Measurements from ENCODE around the gene COL7A1.

COL7A1 gene

GRCh38 chr3:48619541-48620524 lies 24.7 kb upstream of the COL7A1 start:
- no peak for DNase-seq (ENCODE audit: low read depth, low spot score)

DNA sequence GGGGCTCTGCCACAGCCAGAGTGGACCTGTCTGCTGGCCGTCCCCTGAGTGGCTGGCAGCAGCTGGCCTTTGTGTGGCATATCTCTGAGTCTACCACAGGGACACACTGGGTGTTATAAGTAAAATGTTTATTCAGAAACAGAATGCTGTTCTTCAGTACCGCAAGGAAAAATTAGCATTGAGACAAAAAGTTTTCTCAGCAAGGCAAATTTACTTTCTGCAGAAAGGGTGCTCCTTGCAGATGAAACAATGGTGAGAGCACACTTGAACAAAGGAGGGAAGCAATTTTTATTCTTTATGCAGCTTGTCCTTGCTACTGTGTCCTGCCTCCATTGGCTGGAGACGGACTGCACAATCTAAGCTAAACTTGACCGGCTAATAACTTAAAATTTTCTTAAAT lies 22.4 kb upstream of the COL7A1 start:
- DNase-seq (ENCODE audit: low read depth, low spot score) = no peak

DNA sequence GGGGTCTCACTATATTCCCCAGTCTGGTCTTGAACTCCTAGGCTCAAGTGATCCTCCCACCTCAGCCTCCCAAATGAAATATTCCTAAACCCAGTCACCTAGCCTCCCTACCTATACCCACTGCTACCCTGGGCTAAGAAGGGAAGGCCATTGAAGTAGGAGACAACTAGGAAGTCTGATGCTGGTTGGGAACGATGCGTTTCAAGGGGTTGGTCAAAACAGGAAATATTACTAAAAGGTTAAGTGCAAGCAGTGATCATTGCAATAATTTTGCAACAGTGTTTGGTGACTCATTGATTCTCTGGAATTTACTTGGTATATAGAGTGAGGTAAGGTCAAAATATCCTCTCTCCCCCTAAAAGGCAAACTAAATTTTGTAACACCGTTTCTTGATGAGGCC lies 18.9 kb upstream of the COL7A1 start:
- DNase-seq (ENCODE audit: low read depth, low spot score) = no peak

DNA sequence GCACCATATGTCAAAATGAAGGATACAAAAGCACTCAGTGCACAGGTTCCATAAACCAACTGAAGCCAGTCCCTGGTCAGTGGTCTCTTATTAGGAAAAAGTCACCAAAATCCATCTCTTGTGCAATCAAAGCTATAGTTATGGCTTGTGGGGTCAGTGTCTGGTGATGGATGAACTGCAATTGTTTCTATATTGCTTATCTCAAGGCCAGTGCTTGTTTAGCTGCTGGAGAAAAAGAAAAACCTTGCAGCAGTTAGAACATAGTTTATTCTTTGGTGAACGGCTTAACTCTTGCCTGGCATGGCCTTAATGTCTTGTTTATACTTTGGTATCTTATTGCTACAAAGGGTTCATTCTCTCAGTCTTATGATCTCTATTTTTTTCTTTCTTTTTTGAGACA lies 17.2 kb upstream of the COL7A1 start:
- DNase-seq (ENCODE audit: low read depth, low spot score) = no peak

- peak; percentile 74 for DNase-seq (ENCODE audit: low read depth, low spot score)
Measured at GRCh38 chr3:48609088-48610005, 14.2 kb upstream of the COL7A1 start, which contains the start of gene UQCRC1. Gene UQCRC1, minus strand, starts transcription at chr3:48609646. Its CDS starts 26 bp downstream, at chr3:48609620.

DNA sequence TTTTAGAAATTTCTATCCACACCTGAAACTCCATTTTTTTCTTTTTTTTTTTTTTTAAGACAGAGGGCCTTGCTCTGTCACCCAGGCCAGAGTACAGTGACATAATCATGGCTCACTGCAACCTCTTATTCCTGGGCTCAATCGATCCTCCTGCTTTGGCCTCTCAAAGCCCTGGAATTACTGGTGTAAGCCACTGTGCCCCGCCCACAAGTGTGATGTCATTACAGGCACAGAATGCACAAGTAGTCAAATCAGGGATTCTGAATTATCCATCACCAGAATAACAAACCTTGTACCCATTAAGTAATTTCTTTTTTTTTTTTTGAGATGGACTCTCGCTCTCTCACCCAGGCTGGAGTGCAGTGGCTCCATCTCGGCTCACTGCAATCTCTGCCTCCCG lies 12.4 kb upstream of the COL7A1 start:
- DNase-seq (ENCODE audit: low read depth, low spot score) = no peak

GRCh38 chr3:48601622-48601994 lies 6.5 kb upstream of the COL7A1 start:
- DNase-seq (ENCODE audit: low read depth, low spot score) = no peak

GRCh38 chr3:48600711-48601621 lies 5.8 kb upstream of the COL7A1 start:
- no peak for DNase-seq (ENCODE audit: low read depth, low spot score)

DNA sequence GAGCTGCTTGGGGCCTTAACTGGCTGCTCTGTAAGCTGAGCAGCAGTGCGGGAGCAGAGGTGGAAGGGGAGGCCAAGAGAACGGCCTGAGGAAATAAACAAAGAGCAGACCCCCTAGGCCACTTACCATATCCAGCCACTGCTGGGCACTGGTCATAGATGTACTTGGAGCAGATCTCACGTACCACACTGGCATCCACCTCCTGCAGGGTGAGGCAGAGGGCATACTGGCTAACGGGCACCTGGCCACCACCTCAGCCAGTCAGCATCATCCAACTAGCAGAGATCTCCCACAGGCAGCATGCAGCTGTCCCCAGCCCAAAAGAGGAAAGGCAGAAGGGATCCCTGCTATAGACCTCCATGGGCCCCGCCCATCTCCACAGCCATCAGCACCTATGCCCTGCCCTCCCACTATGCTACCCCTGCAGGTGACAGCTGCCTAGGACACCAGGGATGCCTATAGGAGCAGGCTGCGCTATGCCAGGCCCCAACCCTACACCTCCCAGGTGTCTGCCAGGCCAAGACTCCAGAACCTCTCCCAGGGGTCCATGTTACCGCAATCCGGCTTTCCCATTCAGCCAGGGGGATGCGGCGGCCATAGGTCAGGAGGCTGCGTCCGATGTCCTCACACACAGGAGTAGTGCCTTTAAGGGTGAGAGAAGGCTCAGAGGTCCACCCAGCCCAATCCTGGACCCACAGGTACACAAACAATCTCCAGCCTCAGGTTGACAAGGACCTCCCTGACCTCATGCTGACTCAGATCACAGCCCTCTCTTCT lies 4.6 kb upstream of the COL7A1 start:
- no peak for DNase-seq (ENCODE audit: low read depth, low spot score)

DNA sequence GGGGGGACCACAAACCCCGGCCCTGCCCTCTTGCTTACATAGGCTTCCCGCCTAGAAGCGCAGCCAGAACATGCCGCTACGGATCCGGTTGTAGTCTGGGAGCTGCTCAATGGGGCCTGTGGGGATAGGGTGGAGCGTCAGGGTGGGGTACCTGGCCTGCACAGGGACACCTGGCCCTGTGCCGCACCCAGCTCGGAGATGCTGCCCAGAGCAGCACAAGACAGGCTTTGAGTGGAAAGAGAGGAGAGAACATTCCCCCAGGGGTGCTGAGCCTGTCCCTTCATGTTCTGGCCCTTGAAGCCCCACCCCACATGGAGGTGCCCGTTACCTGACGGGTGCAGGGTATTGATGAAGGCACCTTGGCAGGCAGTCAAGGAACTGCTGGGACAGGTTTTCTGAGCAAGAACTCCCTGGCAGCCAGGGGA lies 4.0 kb upstream of the COL7A1 start:
- no peak for DNase-seq (ENCODE audit: low read depth, low spot score)

DNA sequence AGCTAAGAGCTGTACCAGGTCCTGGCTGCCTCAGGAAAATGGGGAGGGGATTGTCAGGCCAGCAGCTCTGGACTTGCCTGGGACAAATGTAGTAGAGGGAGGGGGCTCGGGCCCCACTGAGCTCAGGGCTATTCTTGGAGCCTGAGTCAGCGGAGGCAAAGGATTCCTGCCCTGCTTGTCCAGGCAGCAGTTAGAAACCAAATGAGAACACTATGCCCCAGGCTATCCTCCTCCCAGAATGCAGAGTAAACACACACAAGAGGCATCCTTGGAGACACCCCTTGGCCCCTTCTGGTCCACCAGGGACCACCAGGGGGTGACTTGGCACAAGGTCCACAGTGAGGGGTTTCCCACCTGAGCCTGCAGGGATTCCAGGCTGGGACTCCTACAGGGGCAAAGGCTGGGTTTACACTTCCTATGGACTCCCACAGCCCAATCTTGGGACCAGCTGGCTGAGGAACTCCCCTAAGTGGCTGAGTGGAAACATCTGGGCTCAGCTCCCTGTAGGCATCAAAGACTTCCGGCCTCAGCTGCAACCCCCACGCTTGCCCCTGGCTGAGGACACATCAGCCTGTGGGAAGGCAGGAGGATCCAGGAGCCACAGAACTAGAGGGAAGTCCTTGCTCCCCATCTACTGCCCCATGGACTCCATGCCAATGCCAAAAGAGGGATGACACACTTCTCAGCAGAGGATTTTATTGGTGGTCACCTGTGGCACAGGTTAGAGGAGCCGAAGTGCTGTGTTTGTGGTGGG lies 3.4 kb upstream of the COL7A1 start:
- DNase-seq (ENCODE audit: low read depth, low spot score) = no peak

DNA sequence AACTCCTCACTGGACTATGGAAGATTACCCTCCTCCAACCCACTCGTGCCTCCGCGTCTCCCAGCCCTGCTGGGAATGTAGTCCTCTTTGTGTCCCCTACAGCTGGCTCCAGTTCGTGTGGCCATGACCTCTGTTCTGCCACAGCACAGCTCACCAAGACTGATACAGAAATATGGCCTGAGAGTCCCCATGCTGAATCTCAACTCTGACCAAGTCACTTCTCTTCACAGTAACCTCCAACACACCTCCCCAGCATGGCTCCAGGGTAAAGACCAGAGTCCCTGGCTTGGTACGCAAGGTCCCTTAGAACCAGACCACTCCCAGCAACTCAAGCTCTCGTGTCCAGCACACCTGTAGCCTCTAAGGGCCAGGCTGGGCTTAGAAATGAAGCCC lies 2.3 kb upstream of the COL7A1 start:
- no peak for DNase-seq (ENCODE audit: low read depth, low spot score)

DNA sequence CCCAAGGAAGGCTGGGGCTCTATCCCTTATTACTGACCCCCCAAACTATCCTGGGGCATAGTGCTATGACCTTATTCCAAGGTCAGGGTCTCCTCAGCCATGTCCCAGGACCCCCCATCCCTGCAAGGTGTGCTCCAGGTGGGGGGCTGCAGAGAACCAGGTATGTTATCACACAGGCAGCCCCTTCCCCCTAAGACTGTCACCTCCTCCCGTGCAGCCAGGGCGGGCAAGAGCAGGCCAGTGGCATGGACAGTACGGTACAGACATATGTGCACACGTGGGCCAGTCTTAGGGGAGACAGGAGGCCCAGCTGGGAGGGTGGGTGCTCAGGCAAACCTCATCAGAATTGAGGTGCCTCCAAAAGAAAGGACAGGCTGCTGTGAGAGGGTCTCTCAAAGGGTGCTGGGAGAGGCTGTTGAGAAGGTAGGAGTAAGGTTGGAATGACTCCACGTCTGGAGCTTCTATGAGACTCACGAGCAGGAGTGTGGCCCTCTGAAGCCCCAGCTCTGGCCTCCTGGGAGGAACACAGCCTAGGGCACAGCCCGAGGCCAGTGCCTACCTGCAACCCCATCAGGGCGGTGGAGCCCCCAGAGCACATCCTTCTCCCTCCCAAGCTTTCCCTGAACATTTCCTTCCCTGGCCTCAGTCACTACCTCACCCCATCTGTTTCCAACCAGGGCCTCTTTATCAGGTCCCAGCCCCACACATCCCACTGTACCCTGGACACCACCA lies 1.7 kb upstream of the COL7A1 start:
- DNase-seq (ENCODE audit: low read depth, low spot score) = no peak

GRCh38 chr3:48596157-48596556 lies 1.0 kb upstream of the COL7A1 start:
- DNase-seq (ENCODE audit: low read depth, low spot score) = no peak

DNA sequence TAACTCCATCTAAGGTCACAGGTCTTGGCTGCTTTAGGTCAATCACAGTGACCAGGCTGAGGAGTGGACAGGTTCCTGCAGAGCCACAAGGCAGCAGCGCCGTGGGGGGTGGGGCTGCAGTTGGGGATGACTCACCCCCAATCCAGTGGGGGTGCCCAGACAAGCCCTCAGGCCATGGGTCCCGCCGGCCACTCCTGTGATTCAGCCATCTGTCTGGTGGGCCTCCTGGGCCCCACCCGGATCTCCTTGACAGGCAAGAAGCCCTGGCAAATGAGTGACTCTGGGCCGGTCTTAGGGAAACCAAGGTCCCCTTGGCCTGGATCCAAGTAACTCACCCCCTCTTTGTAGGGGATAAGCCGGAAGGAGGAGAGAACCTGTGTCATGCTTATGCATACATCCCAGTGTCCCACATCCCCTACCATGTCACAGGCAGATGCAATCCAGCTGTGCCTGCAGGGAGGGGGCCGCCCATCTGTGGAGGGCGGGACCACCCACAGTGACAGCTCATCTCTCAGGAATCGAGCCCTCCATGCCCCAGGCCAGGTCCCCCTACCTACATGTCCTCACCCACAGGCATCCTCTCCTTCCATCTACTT lies 495 bp upstream of the COL7A1 start:
- DNase-seq (ENCODE audit: low read depth, low spot score) = no peak

- DNase-seq (ENCODE audit: low read depth, low spot score) = no peak
Measured at GRCh38 chr3:48594417-48595049, 596 bp downstream of the COL7A1 start.

- no peak for DNase-seq (ENCODE audit: low read depth, low spot score)
Measured at GRCh38 chr3:48593337-48593736, 1.8 kb downstream of the COL7A1 start.

GRCh38 chr3:48592519-48593087 lies 2.5 kb downstream of the COL7A1 start:
- DNase-seq (ENCODE audit: low read depth, low spot score) = no peak
